Measurements from ENCODE around the gene VPS11. TPM values are rescaled to one million over a fixed set of nuclear protein-coding genes. Genes with fewer than 3 reads are reported as not detected.

The VPS11 gene
- polyA plus RNA-seq, 3 donors, result 28.6 to 56.6 (median 43.3) TPM

- intact Hi-C loops (cut with micrococcal nuclease), result no loop called here
- Histone ChIP-seq H4K20me1 (ENCODE audit: insufficient read depth, low read length) (peaks cover 11% of the 10 kb centered on the region), H3K9me3 (replicated peaks in 1 of 2; ENCODE audit: control insufficient read depth in 1 of 2, insufficient read depth in 1 of 2, low read length in 2 of 2) (no peaks in the 10 kb centered on the region), H3K79me2 (ENCODE audit: insufficient read depth, low read length) (peaks cover 31% of the 10 kb centered on the region), H2AFZ (ENCODE audit: insufficient read depth, low read depth, low read length, poor library complexity, severe bottlenecking) (peak overlapping the region; percentile 81), H3K9ac (ENCODE audit: insufficient read depth, low read length, poor library complexity, severe bottlenecking) (peak overlapping the region; percentile 54), H3K4me2 (replicated peaks; ENCODE audit: extremely low read depth, low read length, poor library complexity, severe bottlenecking) (peak overlapping the region; percentile 80), H3K4me1 (ENCODE audit: control insufficient read depth in 1 of 2, insufficient read depth in 2 of 2, low read length in 2 of 2) (peaks cover 42 to 46% of the 10 kb centered on the region in 2 donors), H3K27me3 (ENCODE audit: control insufficient read depth in 2 of 2, insufficient read depth in 2 of 2, low read length in 2 of 2) (no peaks in the 10 kb centered on the region), H3K4me3 (replicated peaks in 1 of 3; ENCODE audit: low read depth in 2 of 3, low read length in 3 of 3) (peak overlapping the region in 2 of 3 experiments; percentile 37 to 77), H3K27ac (ENCODE audit: low read depth in 1 of 2, low read length in 2 of 2) (peak overlapping the region; percentile 83 to 94), H3K36me3 (replicated peaks in 1 of 2; ENCODE audit: control insufficient read depth in 1 of 2, insufficient read depth in 2 of 2, low read length in 2 of 2) (peaks cover 41 to 60% of the 10 kb centered on the region in 2 donors)
- 90% methylated on average over 7 of the region's 10 CpGs for WGBS (ENCODE audit: insufficient coverage)
- no peak for TF ChIP-seq CTCF (IDR thresholded peaks at IDR 0.05)
- H3K4me3 Mint-ChIP-seq, result peak overlapping the region; percentile 93 to 96
- peaks cover 46% of the 10 kb centered on the region for H3K4me1 Mint-ChIP-seq
- DNase-seq, result no peak
- peaks cover 48 to 65% of the 10 kb centered on the region in 2 donors for H3K36me3 Mint-ChIP-seq
- peak overlapping the region; percentile 95 to 99 (median 98) for H3K27ac Mint-ChIP-seq
- H3K9me3 Mint-ChIP-seq, result no peaks in the 10 kb centered on the region
- peaks cover 0 to 5% (median 0%) of the 10 kb centered on the region in 3 donors for H3K27me3 Mint-ChIP-seq (ENCODE audit: low read depth in 3 of 3)
These were observed 48.6 kb downstream of the VPS11 start for GRCh38 chr11:119116235-119116594.

- Histone ChIP-seq H3K79me2 (ENCODE audit: insufficient read depth, low read length) (peaks cover 29% of the 10 kb centered on the region), H3K9me3 (replicated peaks in 1 of 2; ENCODE audit: control insufficient read depth in 1 of 2, insufficient read depth in 1 of 2, low read length in 2 of 2) (no peaks in the 10 kb centered on the region), H3K27me3 (ENCODE audit: control insufficient read depth in 2 of 2, insufficient read depth in 2 of 2, low read length in 2 of 2) (no peaks in the 10 kb centered on the region), H3K4me3 (replicated peaks in 1 of 3; ENCODE audit: low read depth in 2 of 3, low read length in 3 of 3) (peak overlapping the region in 2 of 3 experiments; percentile 37 to 77), H3K4me1 (ENCODE audit: control insufficient read depth in 1 of 2, insufficient read depth in 2 of 2, low read length in 2 of 2) (peaks cover 42 to 46% of the 10 kb centered on the region in 2 donors), H2AFZ (ENCODE audit: insufficient read depth, low read depth, low read length, poor library complexity, severe bottlenecking) (peak overlapping the region; percentile 81), H3K36me3 (replicated peaks in 1 of 2; ENCODE audit: control insufficient read depth in 1 of 2, insufficient read depth in 2 of 2, low read length in 2 of 2) (peaks cover 37 to 56% of the 10 kb centered on the region in 2 donors), H3K9ac (ENCODE audit: insufficient read depth, low read length, poor library complexity, severe bottlenecking) (peak overlapping the region; percentile 54), H3K27ac (ENCODE audit: low read depth in 1 of 2, low read length in 2 of 2) (peak overlapping the region; percentile 83 to 94), H4K20me1 (ENCODE audit: insufficient read depth, low read length) (peaks cover 7% of the 10 kb centered on the region), H3K4me2 (replicated peaks; ENCODE audit: extremely low read depth, low read length, poor library complexity, severe bottlenecking) (peak overlapping the region; percentile 80)
- no peaks in the 10 kb centered on the region for H3K9me3 Mint-ChIP-seq
- H3K4me3 Mint-ChIP-seq, result peak overlapping the region; percentile 46 to 93
- H3K4me1 Mint-ChIP-seq, result peaks cover 46% of the 10 kb centered on the region
- DNase-seq, result no peak
- intact Hi-C loops (cut with micrococcal nuclease), result no loop called here
- 100% methylated on average over 1 of the region's 5 CpGs for WGBS (ENCODE audit: insufficient coverage)
- peak overlapping the region; percentile 95 to 99 (median 98) for H3K27ac Mint-ChIP-seq
- TF ChIP-seq CTCF (IDR thresholded peaks at IDR 0.05), result no peak
- H3K27me3 Mint-ChIP-seq (ENCODE audit: low read depth in 3 of 3), result peaks cover 0 to 5% (median 0%) of the 10 kb centered on the region in 3 donors
- peaks cover 45 to 61% of the 10 kb centered on the region in 2 donors for H3K36me3 Mint-ChIP-seq
These were observed 49.0 kb downstream of the VPS11 start for GRCh38 chr11:119116601-119117000.

Data from CD14-positive monocyte (primary cell).